NCI-H146 treated with DMSO at 0.1 percent for 48 hours (cell line): Measurements from ENCODE around the gene BTG2.

Experiments
- DNase-seq: peaks from one replicate; lab custom pipeline; 2025; ENCODE audit not compliant: unreplicated experiment; lab: John Stamatoyannopoulos, UW

The BTG2 gene

GRCh38 chr1:203276408-203276807 is 28.9 kb upstream of the BTG2 start:
- no peak for DNase-seq

- no peak for DNase-seq
These were observed 28.3 kb upstream of the BTG2 start for GRCh38 chr1:203276916-203277545.

- DNase-seq = peak; percentile 48
These were observed 27.0 kb upstream of the BTG2 start for GRCh38 chr1:203278082-203278884.

GRCh38 chr1:203278885-203279406 is 26.4 kb upstream of the BTG2 start:
- no peak for DNase-seq

- no peak for DNase-seq
These were observed 25.3 kb upstream of the BTG2 start for GRCh38 chr1:203280061-203280460.

- DNase-seq = no peak
These were observed 24.3 kb upstream of the BTG2 start for GRCh38 chr1:203281033-203281432.

- DNase-seq = no peak
These were observed 23.3 kb upstream of the BTG2 start for GRCh38 chr1:203281851-203282661.

GRCh38 chr1:203282720-203283542 is 22.4 kb upstream of the BTG2 start:
- DNase-seq = no peak

- no peak for DNase-seq
These were observed 21.7 kb upstream of the BTG2 start for GRCh38 chr1:203283597-203283996.

- DNase-seq = no peak
These were observed 20.8 kb upstream of the BTG2 start for GRCh38 chr1:203284411-203285123.

- DNase-seq = no peak
These were observed 18.9 kb upstream of the BTG2 start for GRCh38 chr1:203286161-203286984.

GRCh38 chr1:203287109-203287893 is 18.0 kb upstream of the BTG2 start:
- DNase-seq = peak; percentile 60

GRCh38 chr1:203287898-203288297 is 17.4 kb upstream of the BTG2 start:
- no peak for DNase-seq

- peak; percentile 93 for DNase-seq
These were observed 16.9 kb upstream of the BTG2 start for GRCh38 chr1:203288400-203288799.

GRCh38 chr1:203289281-203289981 is 15.9 kb upstream of the BTG2 start:
- DNase-seq = no peak

- DNase-seq = no peak
These were observed 15.4 kb upstream of the BTG2 start for GRCh38 chr1:203289982-203290260.

- DNase-seq = peak; percentile 89
These were observed 14.8 kb upstream of the BTG2 start for GRCh38 chr1:203290261-203291089.
